Activated CD8-positive, alpha-beta memory T cell treated with anti-CD3 and anti-CD28 coated beads, Interleukin-2, amount 50 U/mL, for 24 hours (primary cell): Measurements from ENCODE around the gene INTS6.

ENCODE experiments used
- DNase-seq: peaks from one replicate; pipeline ENCODE4 v3.0.0-alpha.2; 2020; ENCODE audit errors: extremely low read depth

INTS6 gene

GRCh38 chr13:51456510-51456909 is 3.7 kb upstream of the INTS6 start:
- no peak for DNase-seq

- DNase-seq = no peak
Measured at GRCh38 chr13:51455532-51455931, 2.7 kb upstream of the INTS6 start.

- DNase-seq = no peak
Measured at GRCh38 chr13:51453959-51454703, 1.3 kb upstream of the INTS6 start.

GRCh38 chr13:51453207-51453958 is 547 bp upstream of the INTS6 start:
- peak; percentile 45 for DNase-seq

- DNase-seq = peak; percentile 41
Measured at GRCh38 chr13:51451467-51452360, 1.1 kb downstream of the INTS6 start.

GRCh38 chr13:51451134-51451466 is 1.7 kb downstream of the INTS6 start:
- DNase-seq = no peak

- DNase-seq = no peak
Measured at GRCh38 chr13:51449018-51449417, 3.8 kb downstream of the INTS6 start.

- no peak for DNase-seq
Measured at GRCh38 chr13:51444922-51445321, 7.9 kb downstream of the INTS6 start.

- DNase-seq = no peak
Measured at GRCh38 chr13:51440381-51440780, 12.5 kb downstream of the INTS6 start.

- no peak for DNase-seq
Measured at GRCh38 chr13:51437550-51438127, 15.2 kb downstream of the INTS6 start.

- no peak for DNase-seq
Measured at GRCh38 chr13:51435002-51435578, 17.7 kb downstream of the INTS6 start.

- DNase-seq = no peak
Measured at GRCh38 chr13:51432576-51432975, 20.3 kb downstream of the INTS6 start.

- no peak for DNase-seq
Measured at GRCh38 chr13:51426982-51427381, 25.9 kb downstream of the INTS6 start.

GRCh38 chr13:51425410-51426042 is 27.3 kb downstream of the INTS6 start:
- no peak for DNase-seq

- DNase-seq = no peak
Measured at GRCh38 chr13:51423766-51424165, 29.1 kb downstream of the INTS6 start.

GRCh38 chr13:51422484-51422883 is 30.4 kb downstream of the INTS6 start:
- DNase-seq = no peak

- no peak for DNase-seq
Measured at GRCh38 chr13:51420681-51421490, 31.9 kb downstream of the INTS6 start.

GRCh38 chr13:51419001-51419636 is 33.7 kb downstream of the INTS6 start:
- DNase-seq = no peak

GRCh38 chr13:51417716-51418115 is 35.1 kb downstream of the INTS6 start:
- DNase-seq = no peak

- DNase-seq = no peak
Measured at GRCh38 chr13:51416107-51416506, 36.7 kb downstream of the INTS6 start.
